Right atrium auricular region (tissue), 2 donors: ENCODE data around the gene UBIAD1. TPM values are rescaled to one million over a fixed set of nuclear protein-coding genes. Genes with fewer than 3 reads are reported as not detected.

Source experiments
- DNase-seq: peaks from one replicate; pipeline ENCODE4 v3.0.0-alpha.2; 2019; ENCODE audit warnings: low spot score
- H3K27ac ChIP-seq, 2 donors: fragments of 200-600 bp; sonication (generic); 1 replicate in 1 of 2; 2 replicates in 1 of 2; pipeline ENCODE4 v1.5.1; 2016 to 2019
- H3K27me3 ChIP-seq, 2 donors: fragments of 200-600 bp; sonication (generic); one replicate each; pipeline versions ENCODE4 v1.5.1 to v1.6.0; 2017 to 2019
- H3K36me3 ChIP-seq: fragments of 200-600 bp; sonication (generic); one replicate; pipeline ENCODE4 v1.5.1; 2016
- H3K4me1 ChIP-seq, 2 donors: fragments of 200-600 bp; sonication (generic); one replicate each; pipeline versions ENCODE4 v1.5.1 to v1.6.0; 2017 to 2019
- H3K4me3 ChIP-seq, 2 donors: fragments of 200-600 bp; sonication (generic); 1 replicate in 1 of 2; 2 replicates in 1 of 2; pipeline ENCODE4 v1.5.1; 2017 to 2019; ENCODE audit warnings: mild to moderate bottlenecking in 1 of 2, moderate library complexity in 1 of 2
- H3K9me3 ChIP-seq, 2 donors: fragments of 200-600 bp; sonication (generic); one replicate each; pipeline ENCODE4 v1.5.1; 2019
- total RNA-seq, 2 donors: library from RNA; depleted of rRNA; stranded (reverse); fragments of >200 nt; gene quantifications; one replicate each; pipeline ENCODE4 v1.1.0, GENCODE V29; 2016
- TF ChIP-seq, protein P1 (sequence below), 2 donors: fragments of 200-600 bp; sonication (generic); IDR thresholded peaks; one replicate each; pipeline ENCODE4 v1.5.1; 2019; ENCODE audit warnings: antibody characterized with exemption in 2 of 2

The UBIAD1 gene
- total RNA-seq, 2 donors from 2014 or later = 12.0 to 13.9 TPM

DNA sequence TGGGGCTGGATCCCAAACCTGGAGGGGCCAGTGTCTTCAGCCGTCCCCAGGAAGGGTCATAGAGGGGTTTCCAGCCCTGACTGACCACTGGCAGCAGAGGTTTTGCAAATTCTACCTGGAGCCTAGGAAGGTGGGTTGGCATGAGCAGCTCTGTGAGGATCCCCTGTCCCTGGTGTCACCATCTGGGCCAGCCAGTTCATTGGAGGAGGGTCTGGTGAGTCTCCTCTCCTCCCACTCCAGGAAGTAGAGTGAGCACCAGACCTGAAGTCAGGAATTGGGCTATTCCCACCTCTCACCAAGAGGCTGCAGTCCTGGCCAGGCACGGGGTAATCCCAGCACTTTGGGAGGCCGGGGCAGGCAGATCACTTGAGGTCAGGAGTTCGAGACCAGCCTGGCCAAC lies 57.4 kb downstream of the UBIAD1 start:
- no peaks in the 10 kb centered on the region for H3K9me3 ChIP-seq
- no peaks in the 10 kb centered on the region for H3K27me3 ChIP-seq
- H3K4me1 ChIP-seq = no peaks in the 10 kb centered on the region
- no peak overlapping the region for H3K27ac ChIP-seq
- DNase-seq = no peak
- H3K36me3 ChIP-seq = no peaks in the 10 kb centered on the region
- H3K4me3 ChIP-seq = no peak overlapping the region
- TF ChIP-seq, protein P1, sequence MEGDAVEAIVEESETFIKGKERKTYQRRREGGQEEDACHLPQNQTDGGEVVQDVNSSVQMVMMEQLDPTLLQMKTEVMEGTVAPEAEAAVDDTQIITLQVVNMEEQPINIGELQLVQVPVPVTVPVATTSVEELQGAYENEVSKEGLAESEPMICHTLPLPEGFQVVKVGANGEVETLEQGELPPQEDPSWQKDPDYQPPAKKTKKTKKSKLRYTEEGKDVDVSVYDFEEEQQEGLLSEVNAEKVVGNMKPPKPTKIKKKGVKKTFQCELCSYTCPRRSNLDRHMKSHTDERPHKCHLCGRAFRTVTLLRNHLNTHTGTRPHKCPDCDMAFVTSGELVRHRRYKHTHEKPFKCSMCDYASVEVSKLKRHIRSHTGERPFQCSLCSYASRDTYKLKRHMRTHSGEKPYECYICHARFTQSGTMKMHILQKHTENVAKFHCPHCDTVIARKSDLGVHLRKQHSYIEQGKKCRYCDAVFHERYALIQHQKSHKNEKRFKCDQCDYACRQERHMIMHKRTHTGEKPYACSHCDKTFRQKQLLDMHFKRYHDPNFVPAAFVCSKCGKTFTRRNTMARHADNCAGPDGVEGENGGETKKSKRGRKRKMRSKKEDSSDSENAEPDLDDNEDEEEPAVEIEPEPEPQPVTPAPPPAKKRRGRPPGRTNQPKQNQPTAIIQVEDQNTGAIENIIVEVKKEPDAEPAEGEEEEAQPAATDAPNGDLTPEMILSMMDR (IDR thresholded peaks at IDR 0.05) = no peak

DNA sequence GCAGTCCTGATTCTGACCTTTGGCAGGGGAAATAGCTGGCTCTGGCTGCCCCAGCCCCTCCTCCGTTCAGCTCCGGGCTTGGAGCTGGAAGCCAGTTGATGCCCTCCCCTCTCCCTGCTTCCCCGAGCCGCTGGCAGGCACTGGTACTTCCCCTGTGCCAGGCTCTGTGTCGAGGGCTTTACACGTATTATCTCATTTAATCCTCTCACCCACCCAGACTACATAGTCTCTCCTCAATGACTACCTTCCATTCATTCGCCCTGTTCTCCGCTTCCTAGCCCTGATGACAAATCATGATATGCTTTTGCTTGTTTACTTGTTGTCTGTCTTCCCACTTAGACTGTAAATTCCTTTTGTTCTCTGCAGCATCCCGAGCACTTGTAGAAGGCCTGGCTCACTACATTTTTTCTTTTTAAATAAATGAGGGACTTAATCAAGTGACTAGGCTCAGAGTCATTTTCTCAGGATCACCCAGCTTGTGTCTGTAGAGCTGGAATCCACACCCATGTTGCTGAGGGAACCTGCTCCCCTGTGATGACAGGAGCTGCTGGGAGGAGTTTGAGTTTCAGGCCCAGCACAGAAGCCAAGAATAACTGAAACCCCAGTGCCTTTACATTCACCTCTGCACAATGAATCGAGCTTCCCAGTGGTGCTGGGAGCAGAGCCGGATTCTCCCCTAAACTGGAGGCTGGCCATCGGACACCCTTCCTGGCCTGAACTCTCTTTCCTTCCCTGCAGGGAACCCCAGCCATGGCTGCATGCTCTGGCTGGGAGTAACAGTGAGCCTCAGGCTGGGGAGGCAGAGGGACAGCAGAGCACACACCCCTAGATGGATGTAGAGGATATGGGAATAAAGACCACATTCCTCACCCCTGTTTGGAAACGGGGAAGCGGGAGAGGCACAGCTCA lies 58.3 kb downstream of the UBIAD1 start:
- TF ChIP-seq, protein P1 (IDR thresholded peaks at IDR 0.05) = no peak
- Histone ChIP-seq H3K4me1 (no peaks in the 10 kb centered on the region), H3K27me3 (no peaks in the 10 kb centered on the region), H3K27ac (no peak overlapping the region), H3K4me3 (no peak overlapping the region), H3K36me3 (no peaks in the 10 kb centered on the region), H3K9me3 (no peaks in the 10 kb centered on the region)
- DNase-seq = no peak

DNA sequence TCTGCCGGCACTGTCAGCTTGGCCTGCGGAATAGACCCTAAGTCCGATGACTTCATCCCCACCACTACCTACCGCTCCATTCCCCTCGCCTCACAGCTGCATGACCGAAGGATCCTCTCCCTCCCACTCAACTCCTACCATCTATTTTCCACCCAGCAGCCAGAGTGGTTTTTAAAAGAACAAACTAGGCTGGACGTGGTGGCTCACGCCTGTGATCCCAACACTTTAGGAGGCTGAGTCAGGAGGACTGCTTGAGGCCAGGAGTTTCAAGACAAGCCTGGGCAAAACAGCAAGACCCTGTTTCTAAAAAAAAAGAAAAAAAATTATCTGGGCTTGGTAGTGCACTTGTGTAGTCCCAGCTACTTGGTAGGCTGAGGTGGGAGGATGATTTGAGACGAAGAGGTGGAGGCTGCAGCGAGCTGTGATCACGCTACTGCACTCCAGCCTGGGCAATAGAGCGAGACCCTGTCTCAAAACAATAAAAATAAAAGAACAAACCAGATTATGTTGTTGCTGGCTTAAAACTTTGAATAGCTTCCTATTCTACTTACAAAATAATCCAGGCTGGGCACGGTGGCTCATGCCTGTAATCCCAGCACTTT lies 59.0 kb downstream of the UBIAD1 start:
- TF ChIP-seq, protein P1 (IDR thresholded peaks at IDR 0.05) = no peak
- H3K36me3 ChIP-seq = no peaks in the 10 kb centered on the region
- no peaks in the 10 kb centered on the region for H3K27me3 ChIP-seq
- no peaks in the 10 kb centered on the region for H3K9me3 ChIP-seq
- H3K4me1 ChIP-seq = no peaks in the 10 kb centered on the region
- no peak overlapping the region for H3K4me3 ChIP-seq
- no peak overlapping the region for H3K27ac ChIP-seq
- no peak for DNase-seq

DNA sequence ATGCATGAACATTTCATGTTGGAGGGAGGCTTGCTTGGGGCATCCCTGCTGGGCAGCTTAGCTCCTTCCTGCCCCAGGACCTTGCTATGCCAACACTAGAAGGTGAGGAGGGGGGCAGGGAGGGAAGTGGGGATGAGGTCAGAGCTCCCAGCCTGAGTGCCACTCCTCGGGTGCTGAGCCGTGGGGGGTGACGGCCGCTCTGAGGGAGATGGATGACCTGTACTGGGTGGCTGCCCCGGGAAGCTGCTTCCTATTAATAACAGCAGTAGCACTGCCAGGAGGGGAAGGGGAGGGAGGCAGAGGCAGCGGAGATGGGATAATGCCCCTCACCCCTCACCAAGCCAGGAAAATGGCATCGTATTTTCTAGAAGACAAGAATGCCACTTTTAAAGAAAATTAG lies 60.6 kb downstream of the UBIAD1 start:
- DNase-seq = no peak
- TF ChIP-seq, protein P1 (IDR thresholded peaks at IDR 0.05) = no peak
- H3K36me3 ChIP-seq = no peaks in the 10 kb centered on the region
- H3K9me3 ChIP-seq = no peaks in the 10 kb centered on the region
- H3K27ac ChIP-seq = no peak overlapping the region
- no peaks in the 10 kb centered on the region for H3K27me3 ChIP-seq
- H3K4me3 ChIP-seq = no peak overlapping the region
- no peaks in the 10 kb centered on the region for H3K4me1 ChIP-seq

DNA sequence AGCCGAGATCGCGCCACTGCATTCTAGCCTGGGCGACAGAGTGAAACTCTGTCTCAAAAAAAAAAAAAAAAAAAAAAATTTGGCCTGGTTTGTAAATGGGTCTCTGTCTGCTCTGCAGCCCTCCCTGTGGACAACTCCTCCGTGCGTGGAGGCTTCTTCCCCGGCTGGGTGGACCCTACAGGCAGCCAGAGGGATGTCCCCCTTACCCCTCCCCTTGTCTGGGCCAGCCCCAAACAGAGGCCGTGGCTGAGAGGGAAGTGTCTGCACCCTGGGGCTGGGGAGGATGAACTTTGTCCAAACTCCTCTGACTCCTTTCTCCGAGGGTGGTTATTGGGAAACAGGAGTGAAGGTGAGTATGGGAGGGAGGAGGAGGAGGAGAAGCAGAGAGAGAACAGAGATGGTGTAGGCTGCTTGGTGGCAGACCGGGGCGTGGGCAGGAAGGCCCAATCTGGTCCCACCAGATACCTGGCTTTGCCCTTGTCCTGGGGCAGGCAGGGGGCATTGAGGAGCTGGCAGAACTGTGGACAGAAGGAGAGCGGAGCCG lies 61.3 kb downstream of the UBIAD1 start:
- no peaks in the 10 kb centered on the region for H3K27me3 ChIP-seq

More for the DNA sequence above, 61.3 kb downstream of the UBIAD1 start:
- Histone ChIP-seq H3K4me1 (no peaks in the 10 kb centered on the region), H3K4me3 (no peak overlapping the region), H3K9me3 (no peaks in the 10 kb centered on the region), H3K36me3 (no peaks in the 10 kb centered on the region), H3K27ac (no peak overlapping the region)
- no peak for DNase-seq
- TF ChIP-seq, protein P1 (IDR thresholded peaks at IDR 0.05) = no peak
